Left lung (tissue), 10 donors: ENCODE results near the gene FKBP2. TPM values are rescaled to one million over a fixed set of nuclear protein-coding genes. Genes with fewer than 3 reads are reported as not detected.

Experiments used
- ATAC-seq: fragments of 200-7000 bp; cut with Tn5 transposase; one replicate; pipeline ENCODE4 v1.9.1; 2020; ENCODE audit warnings: moderate library complexity
- DNase-seq, 4 donors: peaks; one replicate each; pipeline ENCODE4 v3.0.0-alpha.2; 2013 to 2020
- H3K27ac ChIP-seq, 2 donors: fragments of 200-600 bp; sonication (generic) in 1 of 2; one replicate each; pipeline versions ENCODE4 v1.5.0 to v1.8.0; 2020 to 2021
- H3K27me3 ChIP-seq, 2 donors: fragments of 200-600 bp; sonication (generic) in 1 of 2; one replicate each; pipeline versions ENCODE4 v1.5.0 to v1.8.0; 2020 to 2021
- H3K36me3 ChIP-seq, 2 donors: fragments of 200-600 bp; sonication (generic) in 1 of 2; one replicate each; pipeline versions ENCODE4 v1.5.0 to v1.8.0; 2020 to 2021
- H3K4me1 ChIP-seq, 2 donors: fragments of 200-600 bp; one replicate each; pipeline ENCODE4 v1.8.0; 2021
- H3K4me3 ChIP-seq, 2 donors: fragments of 200-600 bp; sonication (generic) in 1 of 2; one replicate each; pipeline versions ENCODE4 v1.5.0 to v1.8.0; 2020 to 2021; ENCODE audit warnings: mild to moderate bottlenecking in 1 of 2
- H3K9me3 ChIP-seq, 2 donors: fragments of 200-600 bp; sonication (generic) in 1 of 2; one replicate each; pipeline versions ENCODE4 v1.5.0 to v1.8.0; 2020 to 2021
- intact Hi-C, 2 donors: fragments of 100-400 bp; cut with DNase I; formaldehyde crosslinking; loops; one replicate each; pipeline versions ENCODE4 v1.11.2 to v1.14.2; 2022
- polyA plus RNA-seq, 6 donors: library from polyadenylated mRNA; unstranded; fragments of 120-200 nt; gene quantifications; one replicate each; pipeline ENCODE4 v1.2.1, GENCODE V29; 2013; ENCODE audit not compliant: insufficient read length in 6 of 6
- total RNA-seq, 2 donors: library from RNA; stranded (reverse); fragmentation: NEBNext Ultra II Directional; extraction: Animal tissue kit (Norgen Biotek cat#: 25700); gene quantifications; one replicate each; pipeline ENCODE4 v1.2.1, GENCODE V29; 2021
- TF ChIP-seq, protein P1 (sequence below), 2 donors: fragments of 200-600 bp; sonication (generic) in 1 of 2; IDR thresholded peaks; one replicate each; pipeline versions ENCODE4 v1.5.0 to v1.8.0; 2021; ENCODE audit warnings: antibody characterized with exemption in 2 of 2
- donor health status: DM: no; HTN: yes; CAD: no.
- donor health status: DM: no; HTN: no; CAD: no.

FKBP2 gene
- total and polyA plus RNA-seq, 8 donors: 59.5 to 81.4 (median 69.7) TPM

DNA sequence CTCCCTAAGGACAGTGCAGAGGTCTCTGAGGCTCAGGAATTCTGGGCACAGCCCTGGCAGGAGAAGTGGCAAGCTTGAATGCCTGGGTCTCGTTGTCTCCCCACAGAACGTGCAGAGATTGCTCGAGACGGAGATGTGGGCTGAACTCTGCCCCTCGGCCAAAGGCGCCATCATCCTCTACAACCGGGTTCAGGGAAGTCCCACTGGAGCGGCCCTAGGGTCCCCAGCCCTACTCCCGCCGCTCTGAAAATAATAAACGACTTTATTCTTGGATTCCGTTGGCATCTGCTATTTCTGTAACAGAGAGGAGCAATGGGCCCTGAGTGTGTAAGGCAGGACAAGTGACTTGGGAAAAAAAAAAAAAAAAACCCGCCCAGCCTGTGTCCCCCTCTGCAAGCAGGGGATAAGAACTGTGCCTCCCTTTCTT is 11.1 kb upstream of the FKBP2 start:
- no peaks in the 10 kb centered on the region for H3K9me3 ChIP-seq
- DNase-seq (peak in 1 of 4 donors; percentile 39), ATAC-seq (no peak)
- TF ChIP-seq, protein P1, sequence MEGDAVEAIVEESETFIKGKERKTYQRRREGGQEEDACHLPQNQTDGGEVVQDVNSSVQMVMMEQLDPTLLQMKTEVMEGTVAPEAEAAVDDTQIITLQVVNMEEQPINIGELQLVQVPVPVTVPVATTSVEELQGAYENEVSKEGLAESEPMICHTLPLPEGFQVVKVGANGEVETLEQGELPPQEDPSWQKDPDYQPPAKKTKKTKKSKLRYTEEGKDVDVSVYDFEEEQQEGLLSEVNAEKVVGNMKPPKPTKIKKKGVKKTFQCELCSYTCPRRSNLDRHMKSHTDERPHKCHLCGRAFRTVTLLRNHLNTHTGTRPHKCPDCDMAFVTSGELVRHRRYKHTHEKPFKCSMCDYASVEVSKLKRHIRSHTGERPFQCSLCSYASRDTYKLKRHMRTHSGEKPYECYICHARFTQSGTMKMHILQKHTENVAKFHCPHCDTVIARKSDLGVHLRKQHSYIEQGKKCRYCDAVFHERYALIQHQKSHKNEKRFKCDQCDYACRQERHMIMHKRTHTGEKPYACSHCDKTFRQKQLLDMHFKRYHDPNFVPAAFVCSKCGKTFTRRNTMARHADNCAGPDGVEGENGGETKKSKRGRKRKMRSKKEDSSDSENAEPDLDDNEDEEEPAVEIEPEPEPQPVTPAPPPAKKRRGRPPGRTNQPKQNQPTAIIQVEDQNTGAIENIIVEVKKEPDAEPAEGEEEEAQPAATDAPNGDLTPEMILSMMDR (IDR thresholded peaks at IDR 0.05): no peak
- intact Hi-C loops: no loop called here
- H3K36me3 ChIP-seq: no peaks in the 10 kb centered on the region
- H3K27me3 ChIP-seq: peaks cover 0 to 4% of the 10 kb centered on the region in 2 donors
- peaks cover 43 to 73% of the 10 kb centered on the region in 2 donors for H3K4me1 ChIP-seq
- H3K27ac ChIP-seq: peak overlapping the region; percentile 91
- peak overlapping the region; percentile 81 to 84 for H3K4me3 ChIP-seq

DNA sequence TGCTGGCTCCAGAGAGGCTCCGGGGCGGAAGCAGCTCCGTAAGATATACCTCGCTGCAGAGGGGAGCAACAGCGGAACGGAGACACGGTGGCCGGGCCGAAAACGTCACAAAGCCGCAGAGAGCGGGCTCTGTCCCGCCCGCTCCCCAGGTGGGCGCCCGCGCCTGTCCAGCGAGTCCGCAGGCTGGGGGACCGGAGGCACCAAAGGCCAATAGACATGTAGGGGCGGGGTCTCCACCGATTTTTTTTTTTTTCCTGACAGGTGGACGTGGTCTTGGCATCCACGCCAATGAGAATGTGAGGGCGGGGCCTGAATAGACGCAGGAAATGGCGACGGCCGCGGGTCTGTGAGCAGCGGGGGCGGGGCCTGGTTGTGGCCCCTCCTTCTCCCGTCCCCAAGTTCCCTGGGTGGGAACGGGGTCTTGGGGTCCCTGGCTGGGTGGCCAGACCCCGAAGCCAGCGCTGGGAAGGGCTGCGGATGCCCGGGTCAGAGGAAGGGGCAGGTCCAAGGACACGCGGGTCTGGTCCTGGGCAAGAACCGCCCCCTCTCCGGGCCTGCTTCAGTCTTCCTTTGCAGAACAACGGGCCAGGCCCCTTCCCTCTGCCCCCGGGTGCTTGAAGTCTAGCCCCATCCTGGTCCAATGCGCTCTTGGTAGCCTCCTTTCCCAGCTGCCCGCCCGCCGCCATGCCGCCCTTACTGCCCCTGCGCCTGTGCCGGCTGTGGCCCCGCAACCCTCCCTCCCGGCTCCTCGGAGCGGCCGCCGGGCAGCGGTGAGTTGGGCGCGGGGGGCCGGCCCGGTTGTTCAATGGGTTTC is 10.5 kb upstream of the FKBP2 start, which contains the start of gene DNAJC4:
TSS of gene DNAJC4 (plus strand) at position 378 of the 814 bp plus-strand sequence. CDS start at position 685, 307 bp downstream.
- peak; percentile 83 to 95 (median 95) for DNase-seq
- TF ChIP-seq, protein P1 (IDR thresholded peaks at IDR 0.05): no peak
- intact Hi-C loops: no loop called here
- Histone ChIP-seq H3K36me3 (no peaks in the 10 kb centered on the region), H3K27ac (peak within 1 kb of the TSS; percentile 91), H3K4me3 (peak within 1 kb of the TSS; percentile 81 to 84), H3K9me3 (no peaks in the 10 kb centered on the region), H3K27me3 (peaks cover 0 to 4% of the 10 kb centered on the region in 2 donors), H3K4me1 (peaks cover 38 to 73% of the 10 kb centered on the region in 2 donors)
- ATAC-seq: peak; percentile 70

DNA sequence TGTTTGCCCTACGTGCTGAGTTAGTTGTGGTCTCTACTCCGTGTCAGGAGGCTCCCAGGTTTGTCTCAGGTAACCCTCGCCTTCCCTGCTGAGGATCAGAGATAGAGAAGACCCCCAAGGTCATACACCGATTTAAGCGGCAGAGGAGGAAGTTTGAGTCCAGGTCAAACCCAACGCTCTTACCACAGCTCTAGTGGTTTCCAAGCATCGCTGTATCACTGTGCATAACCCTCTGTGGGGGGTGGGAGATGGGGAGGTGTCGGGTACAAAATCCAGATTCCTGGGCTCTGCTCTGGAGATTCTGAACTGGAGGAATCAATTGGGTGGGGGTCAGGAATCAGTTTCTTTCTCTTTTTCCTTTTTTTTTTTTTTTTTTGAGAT is 9.9 kb upstream of the FKBP2 start:
- H3K27me3 ChIP-seq: peaks cover 0 to 4% of the 10 kb centered on the region in 2 donors
- peak overlapping the region; percentile 81 to 84 for H3K4me3 ChIP-seq
- peaks cover 34 to 76% of the 10 kb centered on the region in 2 donors for H3K4me1 ChIP-seq
- ATAC-seq (no peak), DNase-seq (no peak)
- TF ChIP-seq, protein P1 (IDR thresholded peaks at IDR 0.05): no peak
- intact Hi-C loops: no loop called here
- H3K27ac ChIP-seq: peak overlapping the region; percentile 91
- no peaks in the 10 kb centered on the region for H3K9me3 ChIP-seq
- no peaks in the 10 kb centered on the region for H3K36me3 ChIP-seq

DNA sequence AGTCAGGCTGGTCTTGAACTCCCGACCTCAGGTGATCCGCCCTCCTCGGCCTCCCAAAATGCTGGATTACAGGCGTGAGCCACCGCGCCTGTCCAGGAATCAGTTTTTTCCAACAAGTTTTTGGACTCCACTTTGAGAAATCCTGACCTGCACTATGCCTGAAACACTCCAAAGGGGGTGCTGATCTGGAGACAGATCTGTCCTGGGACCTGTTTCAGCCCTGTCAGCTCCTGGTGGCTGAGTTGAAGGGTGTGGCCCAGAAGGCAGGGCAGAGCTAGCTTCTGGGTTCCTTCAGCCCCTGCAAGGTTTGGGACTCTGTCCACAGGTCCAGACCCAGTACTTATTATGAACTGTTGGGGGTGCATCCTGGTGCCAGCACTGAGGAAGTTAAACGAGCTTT is 9.3 kb upstream of the FKBP2 start:
- Histone ChIP-seq H3K27ac (no peak overlapping the region), H3K27me3 (peaks cover 0 to 4% of the 10 kb centered on the region in 2 donors), H3K4me1 (peaks cover 34 to 78% of the 10 kb centered on the region in 2 donors), H3K4me3 (peak overlapping the region in 1 of 2 donors; percentile 84), H3K36me3 (no peaks in the 10 kb centered on the region), H3K9me3 (no peaks in the 10 kb centered on the region)
- no peak for ATAC-seq
- TF ChIP-seq, protein P1 (IDR thresholded peaks at IDR 0.05): no peak
- intact Hi-C loops: no loop called here
- no peak for DNase-seq

DNA sequence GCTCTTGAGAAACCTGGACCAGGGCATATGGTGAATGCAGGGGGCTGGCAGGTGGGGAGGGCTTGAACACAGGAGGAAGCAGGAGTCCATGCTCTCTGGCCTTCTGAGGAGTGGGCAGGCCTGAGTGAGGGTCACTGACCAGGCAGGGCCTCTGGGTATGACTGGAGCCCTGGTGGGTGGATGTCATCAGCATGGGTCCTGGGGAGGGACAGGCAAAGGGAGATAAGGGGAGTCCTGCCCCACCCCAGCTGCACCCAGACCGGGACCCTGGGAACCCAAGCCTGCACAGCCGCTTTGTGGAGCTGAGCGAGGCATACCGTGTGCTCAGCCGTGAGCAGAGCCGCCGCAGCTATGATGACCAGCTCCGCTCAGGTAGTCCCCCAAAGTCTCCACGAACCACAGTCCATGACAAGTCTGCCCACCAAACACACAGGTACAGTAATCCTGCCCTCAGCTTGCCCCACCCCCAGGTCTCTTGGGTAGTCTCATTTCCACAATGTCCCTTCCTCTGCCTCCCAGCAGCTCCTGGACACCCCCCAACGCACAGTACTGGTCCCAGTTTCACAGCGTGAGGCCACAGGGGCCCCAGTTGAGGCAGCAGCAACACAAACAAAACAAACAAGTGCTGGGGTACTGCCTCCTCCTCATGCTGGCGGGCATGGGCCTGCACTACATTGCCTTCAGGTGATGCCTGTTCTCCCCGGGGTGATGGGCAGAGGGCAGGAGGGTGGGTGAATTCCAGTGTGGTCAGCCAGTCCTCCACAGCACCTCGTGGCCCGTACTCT is 8.5 kb upstream of the FKBP2 start:
- ATAC-seq (peak; percentile 1), DNase-seq (peak in 1 of 4 donors; percentile 70)
- no peaks in the 10 kb centered on the region for H3K9me3 ChIP-seq
- intact Hi-C loops: no loop called here
- H3K36me3 ChIP-seq: no peaks in the 10 kb centered on the region
- peaks cover 27 to 78% of the 10 kb centered on the region in 2 donors for H3K4me1 ChIP-seq
- H3K4me3 ChIP-seq: no peak overlapping the region
- TF ChIP-seq, protein P1 (IDR thresholded peaks at IDR 0.05): no peak
- H3K27me3 ChIP-seq: peaks cover 0 to 4% of the 10 kb centered on the region in 2 donors
- no peak overlapping the region for H3K27ac ChIP-seq
